Body of pancreas (tissue), 4 donors: ENCODE results near the gene INTS6L.

Experiments
- POLR2A ChIP-seq, 3 donors: fragments of 450-650 bp; IDR thresholded peaks; one replicate each; pipeline ENCODE4 v1.6.1; 2016; ENCODE audit warnings: antibody characterized with exemption in 3 of 3, mild to moderate bottlenecking in 2 of 3
- TF ChIP-seq, protein P1 (sequence below), 7 experiments: fragments of 450-650 bp in 4 of 7; fragments of 200-600 bp in 3 of 7; sonication (generic) in 3 of 7; IDR thresholded peaks; one replicate each; pipeline ENCODE4 v1.5.1; 2016 to 2019; ENCODE audit warnings: antibody characterized with exemption in 7 of 7

DNA sequence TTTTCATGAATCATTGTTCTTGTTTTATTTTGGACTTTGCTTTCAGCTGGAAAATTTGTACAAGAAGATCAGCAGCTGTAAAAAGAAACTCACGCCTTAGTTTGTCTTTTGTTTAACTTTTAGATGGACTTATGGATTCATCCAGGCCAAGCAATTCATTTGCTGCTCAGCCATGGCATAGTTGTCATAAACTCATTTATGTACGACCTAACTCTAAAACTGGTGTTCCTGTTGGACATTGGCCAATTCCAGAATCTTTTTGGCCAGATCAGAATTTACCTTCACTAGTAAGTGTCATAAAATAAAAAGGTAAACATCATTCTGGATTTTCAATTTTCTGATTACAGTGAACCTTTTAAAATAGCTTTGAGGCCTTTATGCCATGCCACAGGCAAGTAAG is 29.1 kb downstream of the INTS6L start:
- TF ChIP-seq, protein P1, sequence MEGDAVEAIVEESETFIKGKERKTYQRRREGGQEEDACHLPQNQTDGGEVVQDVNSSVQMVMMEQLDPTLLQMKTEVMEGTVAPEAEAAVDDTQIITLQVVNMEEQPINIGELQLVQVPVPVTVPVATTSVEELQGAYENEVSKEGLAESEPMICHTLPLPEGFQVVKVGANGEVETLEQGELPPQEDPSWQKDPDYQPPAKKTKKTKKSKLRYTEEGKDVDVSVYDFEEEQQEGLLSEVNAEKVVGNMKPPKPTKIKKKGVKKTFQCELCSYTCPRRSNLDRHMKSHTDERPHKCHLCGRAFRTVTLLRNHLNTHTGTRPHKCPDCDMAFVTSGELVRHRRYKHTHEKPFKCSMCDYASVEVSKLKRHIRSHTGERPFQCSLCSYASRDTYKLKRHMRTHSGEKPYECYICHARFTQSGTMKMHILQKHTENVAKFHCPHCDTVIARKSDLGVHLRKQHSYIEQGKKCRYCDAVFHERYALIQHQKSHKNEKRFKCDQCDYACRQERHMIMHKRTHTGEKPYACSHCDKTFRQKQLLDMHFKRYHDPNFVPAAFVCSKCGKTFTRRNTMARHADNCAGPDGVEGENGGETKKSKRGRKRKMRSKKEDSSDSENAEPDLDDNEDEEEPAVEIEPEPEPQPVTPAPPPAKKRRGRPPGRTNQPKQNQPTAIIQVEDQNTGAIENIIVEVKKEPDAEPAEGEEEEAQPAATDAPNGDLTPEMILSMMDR (IDR thresholded peaks at IDR 0.05), result no peak
- TF ChIP-seq POLR2A (IDR thresholded peaks at IDR 0.05), result no peak
